SK-MEL-5 (cell line): Measurements from ENCODE around the gene ZNF423. TPM values are rescaled to one million over a fixed set of nuclear protein-coding genes. Genes with fewer than 3 reads are reported as not detected.

ENCODE experiments used
- DNase-seq: peaks from one replicate; pipeline ENCODE4 v3.0.0-alpha.2; 2016; ENCODE audit warnings: low read depth, low spot score
- in situ Hi-C: cut with HindIII; loops from 2 replicates; pipeline ENCODE4 v1.10.0; 2016; ENCODE audit warnings: low sequenced_read_pairs, high pct_unique_total_duplicates, low pct_unique_long_range_greater_than_20kb
- total RNA-seq: library from RNA; depleted of rRNA; stranded (reverse); fragments of >200 nt; shearing (Covaris generic); gene quantifications from 2 replicates; pipeline ENCODE4 v1.2.3, GENCODE V29; 2014

Gene ZNF423
- total RNA-seq, 1 experiment from 2014 or later = not detected

GRCh38 chr16:49660626-49661025 is 195.3 kb downstream of the ZNF423 start:
- no peak for DNase-seq
- in situ Hi-C loops = no loop called here

GRCh38 chr16:49659356-49659755 is 196.6 kb downstream of the ZNF423 start:
- in situ Hi-C loops = no loop called here
- DNase-seq = no peak

GRCh38 chr16:49658531-49658930 is 197.4 kb downstream of the ZNF423 start:
- in situ Hi-C loops = no loop called here
- DNase-seq = no peak

- in situ Hi-C loops = no loop called here
- DNase-seq = no peak
Measured at GRCh38 chr16:49657736-49658465, 198.0 kb downstream of the ZNF423 start.

GRCh38 chr16:49654425-49654824 is 201.5 kb downstream of the ZNF423 start:
- in situ Hi-C loops = no loop called here
- no peak for DNase-seq

GRCh38 chr16:49653577-49653976 is 202.3 kb downstream of the ZNF423 start:
- no peak for DNase-seq
- in situ Hi-C loops = no loop called here

GRCh38 chr16:49653173-49653570 is 202.7 kb downstream of the ZNF423 start:
- DNase-seq = no peak
- in situ Hi-C loops = no loop called here

GRCh38 chr16:49652456-49653172 is 203.3 kb downstream of the ZNF423 start:
- in situ Hi-C loops = no loop called here

GRCh38 chr16:49651996-49652395 is 203.9 kb downstream of the ZNF423 start:
- in situ Hi-C loops = no loop called here
- no peak for DNase-seq

More at GRCh38 chr16:49652456-49653172, 203.3 kb downstream of the ZNF423 start:
- DNase-seq = no peak

- DNase-seq = no peak
- in situ Hi-C loops = no loop called here
Measured at GRCh38 chr16:49651226-49651625, 204.7 kb downstream of the ZNF423 start.

- DNase-seq = no peak
- in situ Hi-C loops = no loop called here
Measured at GRCh38 chr16:49650603-49651002, 205.3 kb downstream of the ZNF423 start.

- DNase-seq = no peak
- in situ Hi-C loops = no loop called here
Measured at GRCh38 chr16:49649013-49649765, 206.7 kb downstream of the ZNF423 start.

- in situ Hi-C loops = no loop called here
Measured at GRCh38 chr16:49647673-49648072, 208.2 kb downstream of the ZNF423 start.

GRCh38 chr16:49645263-49645662 is 210.6 kb downstream of the ZNF423 start:
- no peak for DNase-seq
- in situ Hi-C loops = no loop called here

More at GRCh38 chr16:49647673-49648072, 208.2 kb downstream of the ZNF423 start:
- DNase-seq = no peak

- in situ Hi-C loops = no loop called here
- DNase-seq = no peak
Measured at GRCh38 chr16:49644145-49644463, 211.8 kb downstream of the ZNF423 start.

GRCh38 chr16:49643429-49644144 is 212.3 kb downstream of the ZNF423 start:
- in situ Hi-C loops = no loop called here
- no peak for DNase-seq

- no peak for DNase-seq
- in situ Hi-C loops = no loop called here
Measured at GRCh38 chr16:49641250-49641649, 214.7 kb downstream of the ZNF423 start.

- DNase-seq = no peak
- in situ Hi-C loops = no loop called here
Measured at GRCh38 chr16:49640581-49640980, 215.3 kb downstream of the ZNF423 start.
